Urothelium cell line (cell line): Measurements from ENCODE around the gene ZG16B.
A peak's percentile ranks its signal among the peaks of the same experiment; 100 is the strongest.

Experiments
- DNase-seq: peaks from one replicate; pipeline ENCODE4 v3.0.0; 2011; ENCODE audit warnings: low spot score, mixed read lengths
- FAIRE-seq: peaks from 2 replicates; lab custom pipeline; 2011; peaks lifted over from hg19 to GRCh38; lab: Jason Lieb, UNC

ZG16B gene

GRCh38 chr16:2841606-2842339 is 11.7 kb downstream of the ZG16B start:
- no peak for DNase-seq
- FAIRE-seq, result no peak

DNA sequence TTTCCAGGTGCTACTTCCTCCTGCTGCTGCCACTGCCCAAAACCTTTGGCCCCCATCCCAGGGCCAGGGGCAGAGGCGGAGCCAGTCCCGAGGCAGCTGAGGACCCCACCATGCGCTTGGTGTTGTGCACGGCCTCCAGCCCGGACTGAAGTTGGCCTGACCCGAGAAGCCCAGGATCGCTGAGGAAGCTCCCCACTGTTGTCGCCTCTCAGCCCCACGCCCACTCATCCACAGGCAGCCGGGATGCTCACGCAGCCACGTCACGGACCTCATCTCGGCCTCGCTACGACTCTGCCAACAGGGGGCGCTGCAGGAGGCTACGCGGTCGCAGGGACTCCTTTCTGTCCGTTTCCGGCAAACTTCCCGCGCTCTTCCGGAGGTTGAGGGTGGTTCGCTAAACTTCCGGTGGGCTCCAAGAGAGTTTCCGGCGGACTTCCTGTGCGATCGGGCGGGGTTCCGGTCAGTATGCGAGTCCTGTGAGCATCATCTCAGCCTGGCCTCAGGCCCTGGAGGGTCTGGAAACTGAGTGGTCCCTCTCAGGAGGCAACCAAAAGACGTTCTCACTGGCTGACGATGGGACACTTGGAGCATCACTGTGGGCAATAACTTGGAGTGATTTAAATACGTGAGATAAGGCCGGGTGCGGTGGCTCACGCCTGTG is 12.4 kb downstream of the ZG16B start:
- FAIRE-seq (no peak), DNase-seq (no peak)

DNA sequence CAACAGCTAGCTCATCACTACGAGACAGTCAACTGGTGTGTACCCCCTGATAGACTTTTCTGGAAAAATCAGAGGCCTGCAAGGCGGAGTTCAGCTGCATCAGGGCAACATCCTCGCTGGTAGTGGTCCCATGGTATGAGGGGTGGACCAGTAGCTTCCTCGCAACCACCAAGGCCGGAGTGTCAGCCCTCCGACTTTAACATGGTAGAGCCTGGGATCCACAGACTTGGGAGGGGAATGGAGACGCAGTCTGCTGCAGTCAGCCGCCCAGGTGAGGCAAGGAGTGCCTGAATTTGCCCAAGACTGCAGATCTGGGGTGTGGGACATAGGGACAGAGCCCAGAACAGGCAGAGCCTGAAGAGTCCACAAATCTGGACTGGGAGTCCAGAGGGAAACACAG is 13.4 kb downstream of the ZG16B start:
- DNase-seq (no peak), FAIRE-seq (no peak)

DNA sequence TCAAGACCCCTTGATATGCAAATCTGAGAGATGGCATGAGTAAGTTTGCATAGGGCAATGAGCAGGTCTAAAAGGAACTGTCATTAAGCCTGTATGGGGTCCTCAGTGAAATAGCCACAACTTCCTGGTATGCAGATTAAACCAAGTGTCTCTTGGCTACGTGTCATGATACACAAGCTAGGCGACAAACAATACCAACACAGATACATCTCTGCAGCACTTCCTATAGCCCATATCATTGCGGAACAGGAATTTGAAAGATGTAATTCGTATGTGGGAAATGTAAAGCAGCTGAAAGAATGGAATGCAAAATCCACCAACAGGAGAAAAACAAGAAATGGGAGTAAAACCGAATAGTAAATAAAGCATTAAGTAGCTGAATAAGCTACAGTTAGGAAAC is 15.0 kb downstream of the ZG16B start:
- FAIRE-seq, result peak; percentile 32

DNA sequence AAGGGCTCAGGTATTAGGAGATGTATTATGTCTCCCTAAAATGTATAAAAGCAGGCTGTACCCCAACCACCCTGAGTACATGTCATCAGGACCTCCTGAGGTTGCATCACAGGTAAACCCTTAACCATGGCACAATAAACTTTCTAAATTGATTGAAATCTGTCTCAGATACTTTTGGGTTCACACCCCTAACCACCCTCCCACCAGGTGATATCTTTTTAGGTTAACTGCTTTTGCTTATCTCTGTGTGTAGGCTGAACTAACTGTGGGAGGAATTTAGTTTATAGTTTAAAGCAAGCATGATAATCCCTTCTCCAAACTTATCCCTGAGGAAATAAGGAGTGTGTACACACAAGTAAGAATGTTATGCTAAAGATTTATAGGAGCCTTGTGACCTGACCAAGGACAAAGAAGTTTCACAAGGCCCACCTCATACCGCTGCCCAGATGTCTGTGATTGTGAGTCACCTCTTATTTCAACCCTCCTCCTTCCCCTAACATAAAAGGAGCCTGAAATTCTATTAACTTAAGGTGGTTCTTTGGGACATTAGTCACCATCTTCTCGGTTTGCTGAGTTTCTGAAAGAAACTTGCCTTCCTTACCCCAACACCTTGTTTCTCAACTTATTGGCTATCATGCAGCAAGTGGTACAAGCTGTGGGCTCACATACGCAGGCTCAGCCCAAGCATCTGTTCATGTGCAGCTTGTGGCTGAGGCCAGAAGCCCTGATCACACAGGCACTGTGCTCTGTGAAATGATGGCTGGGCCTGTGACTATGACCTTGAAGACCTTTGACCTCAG is 16.6 kb downstream of the ZG16B start:
- FAIRE-seq (peak; percentile 72), DNase-seq (peak; percentile 73)

More for the DNA sequence above, 15.0 kb downstream of the ZG16B start:
- DNase-seq, result no peak

- DNase-seq (no peak), FAIRE-seq (no peak)
These were observed 19.0 kb downstream of the ZG16B start for GRCh38 chr16:2848933-2849725.

DNA sequence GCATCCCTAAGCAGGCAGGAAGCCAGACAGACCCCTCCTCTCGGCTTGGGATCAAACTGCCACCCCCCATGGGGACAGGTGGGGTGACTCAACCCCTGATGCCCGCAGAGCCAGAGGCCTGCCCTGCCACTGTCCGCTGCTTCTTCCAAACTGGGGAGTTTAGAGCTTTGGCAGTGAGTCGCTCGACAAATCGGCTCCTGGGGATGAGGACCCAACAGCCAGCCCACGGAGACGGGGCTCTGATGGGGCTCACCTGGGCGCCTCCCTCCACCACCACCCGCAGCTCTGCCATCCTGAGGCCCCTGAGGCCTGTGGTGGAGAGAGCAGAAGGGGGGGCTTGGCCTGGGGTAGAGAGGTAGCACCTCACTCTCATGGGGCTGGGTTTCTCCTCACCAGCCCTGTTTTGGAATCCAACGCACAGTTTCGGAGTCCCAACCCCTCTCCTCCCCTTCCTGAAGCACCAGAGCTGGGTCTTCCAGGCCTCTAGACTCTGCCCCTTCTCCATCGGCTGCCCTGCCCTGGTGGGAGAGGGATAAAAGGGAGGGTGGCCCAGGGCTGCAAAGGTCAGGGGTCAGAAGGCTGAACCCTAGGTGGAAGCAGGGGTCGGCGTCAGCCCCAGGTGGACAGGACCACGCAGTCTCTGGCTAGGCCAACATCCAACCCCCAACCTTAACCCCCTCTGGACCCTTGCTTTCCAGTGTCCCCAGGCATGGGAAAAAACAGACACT is 22.1 kb downstream of the ZG16B start:
- no peak for DNase-seq
- FAIRE-seq, result no peak

GRCh38 chr16:2852731-2853507 is 22.8 kb downstream of the ZG16B start:
- FAIRE-seq (no peak), DNase-seq (no peak)

- no peak for FAIRE-seq
- no peak for DNase-seq
These were observed 23.5 kb downstream of the ZG16B start for GRCh38 chr16:2853531-2854073.

GRCh38 chr16:2854700-2855309 is 24.7 kb downstream of the ZG16B start:
- DNase-seq (no peak), FAIRE-seq (peak; percentile 20)

DNA sequence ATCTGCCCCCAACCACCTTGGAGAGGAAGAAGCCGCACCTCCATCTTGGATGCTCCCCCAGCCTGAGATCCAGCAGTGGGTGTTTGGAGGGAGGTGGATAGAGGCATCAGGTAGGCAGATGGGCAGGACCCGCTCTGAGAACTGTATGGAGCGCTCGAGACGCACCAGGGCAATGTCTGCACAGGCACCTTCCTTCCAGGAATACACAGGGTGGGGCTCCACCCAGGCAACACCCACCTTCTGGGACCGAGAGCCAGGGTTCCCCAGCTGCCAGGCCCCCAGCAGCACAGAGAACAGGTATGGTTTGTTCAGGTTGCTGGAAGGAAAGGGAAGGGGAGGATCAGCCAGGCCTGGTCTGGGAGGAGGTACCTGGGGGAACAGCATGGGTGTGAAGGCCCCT is 25.4 kb downstream of the ZG16B start:
- no peak for DNase-seq

GRCh38 chr16:2856061-2856670 is 26.1 kb downstream of the ZG16B start:
- no peak for DNase-seq
- no peak for FAIRE-seq

More for the DNA sequence above, 25.4 kb downstream of the ZG16B start:
- no peak for FAIRE-seq

- DNase-seq, result no peak
- no peak for FAIRE-seq
These were observed 26.8 kb downstream of the ZG16B start for GRCh38 chr16:2856686-2857450.

- no peak for DNase-seq
- no peak for FAIRE-seq
These were observed 27.5 kb downstream of the ZG16B start, which contains the start of gene PRSS22 for GRCh38 chr16:2857451-2858244. Gene PRSS22, minus strand, starts transcription at chr16:2858170. Its CDS starts 66 bp downstream, at chr16:2858104.

DNA sequence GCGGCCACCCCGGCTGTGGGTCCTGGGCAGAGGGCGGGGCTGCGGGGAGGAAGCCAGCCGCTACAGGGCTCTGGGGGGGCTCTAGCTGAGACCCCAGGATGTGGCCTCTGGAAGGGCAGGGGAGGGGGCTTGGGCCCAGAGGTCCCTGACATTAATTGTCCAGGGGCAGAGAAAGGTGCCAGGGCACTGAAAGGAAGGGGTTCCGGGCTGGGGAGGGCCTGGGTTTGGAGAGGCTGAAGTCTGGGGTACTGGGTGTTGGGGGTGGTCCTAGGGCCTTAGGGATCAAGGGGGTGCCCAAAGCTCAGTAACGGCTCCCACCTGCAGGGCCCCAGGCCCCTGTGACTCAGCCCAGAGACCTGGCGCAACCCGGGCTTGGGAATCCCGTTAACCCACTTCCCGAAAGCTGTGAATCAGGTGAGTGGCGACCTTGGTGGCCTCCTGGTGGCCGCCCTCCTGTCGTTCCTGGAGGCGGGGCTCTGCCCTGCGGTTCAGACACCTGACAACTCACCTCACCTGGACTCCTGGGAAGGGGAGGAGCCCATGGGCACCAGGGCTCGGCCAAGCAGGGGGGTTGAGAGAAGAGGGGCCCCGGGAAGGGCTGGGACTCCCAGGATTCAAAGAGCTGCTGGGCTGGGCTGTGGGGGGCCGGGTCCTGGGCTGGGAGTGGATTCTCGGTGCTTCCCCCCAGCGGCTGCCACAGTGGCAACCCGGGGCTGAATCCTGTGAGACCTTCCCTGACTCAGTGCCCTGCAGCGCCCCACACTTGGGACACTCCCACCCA is 28.3 kb downstream of the ZG16B start:
- no peak for FAIRE-seq
- DNase-seq, result no peak
